HG03432 (cell line): ENCODE results near the gene LEAP2.
A peak's percentile ranks its signal among the peaks of the same experiment; 100 is the strongest.

Experiments
- ATAC-seq: cut with Tn5 transposase; IDR thresholded peaks from one replicate; pipeline ENCODE4 v1.9.1; 2021; ENCODE audit warnings: mild to moderate bottlenecking, moderate library complexity; ENCODE audit not compliant: unreplicated experiment

The LEAP2 gene, protein sequence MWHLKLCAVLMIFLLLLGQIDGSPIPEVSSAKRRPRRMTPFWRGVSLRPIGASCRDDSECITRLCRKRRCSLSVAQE

DNA sequence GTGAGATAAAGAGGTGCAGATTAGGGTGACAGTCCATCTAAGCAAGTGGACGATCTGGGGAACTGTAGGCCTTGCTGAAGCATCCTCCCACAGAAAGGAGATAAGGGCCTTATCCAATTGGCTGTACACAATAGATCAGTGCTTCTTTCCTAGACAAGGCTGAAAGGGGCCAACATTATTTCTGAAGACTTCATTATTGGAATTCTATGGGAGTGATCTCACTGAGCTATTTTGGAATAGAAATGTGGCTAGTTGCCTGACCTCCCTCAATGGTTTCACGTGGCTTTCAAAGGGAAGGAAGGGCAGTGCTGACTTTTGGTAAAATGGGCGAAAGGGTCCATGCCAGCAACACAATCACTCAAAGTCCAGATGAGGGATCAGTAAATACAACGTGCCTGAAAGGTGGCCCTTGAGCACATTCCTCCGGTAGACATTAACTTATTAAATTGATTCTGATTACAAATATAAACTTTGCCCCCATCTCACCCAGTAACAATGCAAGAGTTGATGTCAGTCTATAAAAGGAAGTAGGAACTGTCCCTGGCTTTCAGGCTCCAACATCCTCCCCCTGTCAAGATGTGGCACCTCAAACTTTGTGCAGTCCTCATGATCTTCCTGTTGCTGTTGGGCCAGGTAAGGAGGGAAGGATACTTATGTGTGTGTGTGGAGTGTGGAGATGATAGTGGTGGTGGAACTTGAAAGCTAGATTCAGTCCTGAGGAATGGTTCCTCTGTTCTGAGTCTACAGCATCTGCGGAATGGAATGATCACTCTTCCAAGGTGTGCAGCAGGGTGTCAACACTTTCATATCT is at the start of gene LEAP2:
Gene LEAP2, plus strand, starts transcription at position 550 of the 811 bp plus-strand sequence. Its CDS starts 27 bp downstream, at position 577.
- ATAC-seq: no peak

DNA sequence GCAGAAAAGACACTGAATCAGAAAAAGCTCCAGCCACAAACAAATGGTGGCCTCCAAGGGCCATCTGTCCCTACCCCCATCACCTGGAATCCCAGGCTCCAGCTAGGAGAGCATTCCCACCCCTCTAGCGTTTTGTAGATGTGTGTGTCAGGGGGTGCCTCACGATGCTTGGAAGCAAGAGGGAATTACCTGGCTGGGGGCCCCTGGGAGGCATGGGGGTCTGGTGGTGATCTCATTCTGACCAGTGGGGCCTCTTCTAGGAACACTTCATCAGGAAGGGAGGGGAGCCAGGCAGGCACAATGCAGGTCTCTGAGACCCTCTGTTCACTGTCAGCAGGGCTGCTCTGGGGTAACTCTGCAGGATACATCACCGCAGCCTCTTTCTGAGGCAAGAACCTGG is 49.0 kb upstream of the LEAP2 start:
- ATAC-seq: no peak

DNA sequence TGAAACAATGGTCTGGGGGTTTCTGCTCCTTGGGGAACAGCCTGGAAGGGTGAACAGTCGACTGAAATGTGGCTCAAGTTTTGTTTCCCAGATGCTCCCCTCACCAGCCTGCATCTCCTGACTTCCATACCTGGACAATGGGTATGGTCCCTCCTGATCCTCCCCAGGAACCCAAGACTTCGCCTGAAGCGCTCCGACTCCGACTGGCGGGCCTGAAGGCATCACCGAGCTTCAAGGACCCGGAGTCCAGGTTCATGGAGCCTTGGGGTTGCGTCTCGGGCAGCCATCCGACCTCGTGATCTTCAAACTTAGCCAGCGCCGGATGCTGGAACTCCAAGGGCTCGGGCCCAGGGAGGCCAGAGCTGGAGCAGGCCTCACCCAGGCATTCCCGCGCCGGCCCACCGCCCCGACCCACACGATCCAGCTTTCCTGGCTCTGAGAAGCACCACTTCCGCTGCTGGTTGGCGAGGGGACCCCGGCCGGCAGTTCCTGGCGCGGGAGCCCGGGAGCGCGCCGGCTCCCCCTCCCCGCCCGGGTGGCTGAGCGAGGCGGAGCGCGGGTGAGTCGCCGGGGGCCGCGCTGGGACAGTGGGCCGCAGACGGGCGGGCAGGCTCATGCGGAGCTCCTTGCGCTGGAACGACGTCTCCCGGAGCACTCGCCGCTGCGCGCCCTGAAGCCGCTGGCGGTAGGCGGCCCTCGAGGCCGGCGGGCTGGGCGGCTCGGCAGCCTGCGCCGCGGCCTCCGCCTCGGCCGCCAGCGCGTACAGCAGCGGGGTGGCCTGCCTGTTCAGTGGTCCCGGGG is 48.2 kb upstream of the LEAP2 start:
- no peak for ATAC-seq

DNA sequence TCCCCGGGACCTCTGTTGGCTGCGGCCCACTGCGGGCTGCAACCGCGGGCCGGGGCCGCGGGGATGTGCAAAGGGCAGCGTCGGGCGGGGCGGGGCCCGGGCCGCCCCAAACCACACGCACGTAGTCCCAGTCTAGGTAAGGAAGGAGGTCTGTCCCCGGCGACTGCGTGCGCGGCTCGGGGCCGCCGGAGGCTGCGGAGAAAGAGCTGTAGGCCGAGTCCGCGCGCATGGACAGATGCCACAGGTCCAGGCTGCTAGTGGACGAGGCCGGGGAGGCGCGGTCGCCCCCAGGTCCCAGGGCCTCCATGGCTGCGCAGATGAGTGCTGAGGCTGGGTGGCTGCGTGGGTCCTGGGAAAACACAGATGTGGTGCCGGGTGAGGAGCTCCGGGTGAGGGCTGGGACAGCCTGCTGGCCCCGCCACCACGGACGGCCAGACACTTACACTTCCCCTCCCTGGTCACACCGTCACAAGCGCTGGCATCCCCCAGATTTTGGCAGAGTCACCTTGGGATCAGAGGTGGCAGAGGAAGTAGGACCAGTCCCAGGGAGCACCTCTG is 47.6 kb upstream of the LEAP2 start:
- no peak for ATAC-seq

DNA sequence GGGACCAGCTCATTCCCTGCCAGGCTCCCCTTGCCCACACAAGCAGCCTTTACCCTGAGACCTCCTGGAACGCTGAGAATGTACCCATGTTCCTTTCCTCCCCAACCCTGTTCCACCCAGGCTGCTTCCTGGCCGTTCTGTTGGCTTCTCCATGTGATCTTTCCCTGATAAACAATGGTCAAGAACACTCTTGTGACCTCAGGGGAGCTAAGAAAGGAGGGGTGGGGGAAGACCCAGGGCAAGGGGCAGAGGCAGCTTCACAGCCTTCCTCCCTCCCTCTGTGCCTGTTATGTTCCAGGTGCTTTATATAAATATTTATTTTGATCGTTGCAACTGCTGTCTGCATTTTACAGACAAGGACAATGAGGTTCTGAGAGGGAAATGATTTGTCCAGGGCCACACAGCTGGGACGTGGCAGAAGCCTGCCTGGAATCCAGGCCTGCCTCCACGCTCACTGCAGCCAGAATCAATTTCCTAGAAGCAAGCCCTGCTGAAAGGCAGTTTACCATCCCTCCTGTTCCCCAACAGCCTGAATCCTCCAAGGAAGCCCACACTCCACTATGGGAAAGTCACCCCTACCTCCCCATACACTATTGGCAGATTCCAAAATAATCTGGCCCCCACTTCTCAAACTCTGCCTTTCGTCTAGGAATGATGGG is 46.9 kb upstream of the LEAP2 start:
- ATAC-seq: no peak

DNA sequence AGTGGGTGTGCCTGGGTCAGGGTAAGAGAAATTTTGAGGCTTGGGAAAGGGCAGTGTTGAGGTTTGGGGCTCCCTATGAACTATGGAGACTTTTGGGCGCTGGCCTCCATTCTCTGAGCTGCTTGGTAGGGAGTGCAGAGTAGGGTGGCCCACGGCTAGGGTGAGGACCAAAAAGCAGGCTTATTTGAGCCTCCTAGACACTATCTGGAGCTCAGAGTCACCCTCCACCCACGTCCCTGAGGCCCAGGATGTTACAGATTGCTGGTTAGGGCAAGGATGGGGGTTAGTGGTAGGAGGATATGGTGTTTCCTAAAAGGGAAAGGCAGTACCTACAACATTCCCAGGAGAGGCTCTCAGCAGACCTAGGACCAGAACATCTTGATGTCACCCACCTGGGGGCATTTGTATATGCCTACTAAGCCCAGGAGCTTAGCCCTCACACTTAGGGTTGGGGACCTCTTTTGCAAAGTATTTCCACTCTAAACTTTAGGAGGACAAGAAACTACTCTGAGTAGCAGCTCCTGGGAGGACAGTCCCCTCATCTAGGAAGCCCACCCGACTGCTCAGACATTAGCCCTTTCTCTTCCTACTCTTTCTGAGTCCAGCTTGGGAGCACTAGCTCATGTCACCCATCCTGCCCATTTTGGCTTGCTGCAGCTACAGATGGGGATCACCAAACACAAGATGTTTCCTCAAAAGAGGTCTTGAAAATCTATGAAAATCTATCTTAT is 45.4 kb upstream of the LEAP2 start:
- no peak for ATAC-seq

DNA sequence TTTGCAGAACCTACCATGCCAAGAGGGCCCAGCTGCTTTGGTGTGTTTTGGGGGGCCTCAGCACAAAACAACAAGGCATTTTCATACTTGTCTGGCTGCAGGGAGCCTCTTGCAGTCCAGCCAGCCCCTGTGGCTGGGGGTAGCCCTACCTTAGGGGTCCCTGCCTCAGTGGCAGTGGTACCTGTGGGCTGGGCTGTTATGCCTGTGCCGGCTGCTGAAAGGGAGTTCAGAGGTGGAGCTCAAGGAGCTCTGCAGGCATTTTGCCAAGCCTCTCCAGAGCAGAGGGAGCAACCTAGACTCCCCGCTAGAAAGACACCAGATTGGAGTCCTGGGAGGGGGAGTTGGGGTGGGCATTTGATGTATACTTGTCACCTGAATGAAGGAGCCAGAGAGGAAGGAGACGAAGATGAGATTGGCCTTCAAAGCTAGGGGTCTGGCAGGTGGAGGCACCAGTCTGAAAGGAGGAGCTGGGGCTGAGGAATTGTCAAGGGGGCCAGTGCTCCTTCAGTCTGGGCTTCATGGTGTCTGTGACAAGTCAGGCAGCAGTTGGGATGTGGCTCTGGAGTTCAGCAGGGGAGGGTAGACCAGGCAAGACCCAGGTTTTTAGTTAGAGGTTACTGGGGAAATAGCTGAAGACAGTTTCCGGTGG is 44.5 kb upstream of the LEAP2 start:
- no peak for ATAC-seq

DNA sequence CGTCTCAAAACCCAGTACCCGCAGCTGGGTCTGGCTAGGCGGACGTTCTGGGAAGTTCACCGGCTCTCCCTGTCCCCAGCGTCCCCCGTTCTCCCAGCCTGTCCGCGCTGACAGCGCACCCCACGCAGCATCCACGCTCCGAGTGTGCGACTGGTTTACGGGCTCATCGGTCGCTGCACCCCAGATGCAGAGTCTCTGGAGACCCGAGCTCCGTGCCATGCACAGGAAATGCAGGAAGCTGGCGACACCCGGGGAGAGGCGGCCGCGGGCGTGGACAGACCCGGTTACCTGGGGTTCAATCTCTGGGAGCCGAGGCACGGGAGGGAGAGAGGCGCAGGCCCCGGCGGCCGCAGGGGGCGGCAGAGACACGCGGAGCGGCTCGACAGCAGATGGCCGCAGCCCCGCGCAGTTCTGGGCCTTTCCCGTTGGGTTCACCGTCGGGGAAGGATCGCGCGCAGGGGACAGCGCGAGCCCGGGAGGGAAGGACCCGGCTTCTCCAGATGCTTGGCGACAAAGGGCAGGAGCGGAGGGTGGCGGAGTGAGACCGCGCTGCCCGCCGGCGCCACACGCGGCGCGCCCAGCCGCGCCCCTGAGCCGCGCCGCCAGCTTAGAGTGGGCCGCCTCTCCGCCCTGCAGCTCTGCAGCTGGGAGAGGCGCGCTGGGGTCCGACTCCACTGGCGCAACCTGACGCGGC is 43.6 kb upstream of the LEAP2 start:
- peak; percentile 82 for ATAC-seq

DNA sequence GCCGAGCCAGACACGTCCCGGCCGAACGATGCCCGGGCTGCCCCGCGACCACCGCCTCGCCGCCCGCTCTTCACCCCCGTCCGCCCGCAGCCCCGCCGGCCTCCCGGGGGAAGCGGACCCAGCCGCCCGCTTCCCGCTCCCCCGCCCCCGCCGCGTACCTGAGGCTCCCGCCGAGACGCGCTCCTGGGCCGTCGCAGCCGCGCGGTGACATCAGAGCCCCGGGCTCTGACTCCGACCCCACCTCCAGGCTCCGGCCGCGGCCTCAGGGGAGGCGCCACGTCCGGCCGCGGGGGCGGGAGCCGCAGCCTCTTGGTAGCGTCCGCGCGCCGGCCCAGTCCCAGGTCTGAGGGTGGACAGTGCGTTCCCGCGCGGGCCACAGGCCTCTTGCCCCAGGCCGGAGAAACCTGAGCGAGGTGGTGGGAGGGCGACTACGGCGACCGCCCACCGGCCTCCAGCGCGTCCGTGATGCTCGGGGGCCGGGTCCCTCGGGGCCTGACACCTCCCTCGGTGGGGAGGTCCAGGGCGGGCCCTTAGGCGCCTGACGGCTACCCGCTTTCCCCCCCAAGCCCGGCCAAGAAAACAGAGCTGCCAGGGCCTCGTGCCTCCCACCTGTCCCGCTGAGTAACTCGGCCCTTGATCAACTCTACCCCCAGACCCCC is 42.9 kb upstream of the LEAP2 start, which contains the start of gene SHROOM1:
Gene SHROOM1, minus strand, starts transcription at position 212 of the 659 bp plus-strand sequence. CDS start 4,507 bp downstream, outside the sequence.
- ATAC-seq: peak; percentile 82

DNA sequence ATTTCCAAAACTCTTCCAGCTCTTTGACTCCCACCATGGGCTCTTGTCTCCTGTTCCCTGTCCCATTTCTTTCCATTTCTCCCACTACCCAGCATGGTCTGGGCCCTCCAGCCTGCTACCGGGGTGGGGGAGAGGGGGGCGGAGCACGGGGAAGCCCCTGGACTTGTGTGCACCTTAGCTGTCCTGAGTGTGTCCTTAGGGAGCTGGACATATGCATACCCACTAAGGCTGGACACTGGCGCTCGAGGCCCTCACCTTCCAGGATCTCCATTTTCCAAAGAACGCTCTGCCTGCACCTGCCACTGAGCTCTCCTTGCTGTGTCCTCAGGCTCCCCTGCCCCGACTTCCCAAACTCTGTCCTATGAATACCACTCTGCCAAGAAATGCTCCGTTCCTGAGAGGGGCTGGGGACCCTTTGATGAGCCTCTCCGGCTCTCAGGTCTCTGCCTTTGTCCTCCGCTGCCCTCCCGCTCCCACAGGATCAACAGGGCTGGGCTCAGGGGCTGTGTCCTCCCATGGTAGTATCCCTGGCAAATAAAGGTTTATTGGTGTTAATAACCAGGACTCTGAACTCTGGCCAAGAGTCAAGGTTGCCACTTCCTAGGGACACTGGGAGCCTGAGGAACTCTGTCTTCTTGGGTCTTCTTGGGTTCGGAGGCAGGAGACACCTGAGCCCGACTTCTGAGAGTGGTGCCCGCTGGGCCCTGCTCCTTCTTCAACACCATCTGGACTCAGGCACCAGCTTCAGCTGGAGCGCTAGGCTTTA is 42.2 kb upstream of the LEAP2 start:
- ATAC-seq: no peak

DNA sequence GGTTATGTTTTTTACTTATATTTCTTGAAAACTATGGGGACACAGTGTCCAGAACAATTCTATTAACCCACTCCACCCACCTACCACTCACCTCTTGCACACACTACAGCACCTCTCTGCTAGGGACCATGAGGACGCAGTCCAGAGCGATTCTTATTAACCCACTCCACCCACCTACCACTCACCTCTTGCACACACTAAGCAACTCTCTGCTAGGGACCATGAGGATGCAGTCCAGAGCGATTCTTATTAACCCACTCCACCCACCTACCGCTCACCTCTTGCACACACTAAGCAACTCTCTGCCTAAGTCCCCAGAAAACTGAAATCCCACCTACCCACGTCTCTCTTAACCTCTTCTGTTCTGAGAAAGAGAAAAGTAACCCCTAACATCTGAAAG is 40.9 kb upstream of the LEAP2 start:
- no peak for ATAC-seq

DNA sequence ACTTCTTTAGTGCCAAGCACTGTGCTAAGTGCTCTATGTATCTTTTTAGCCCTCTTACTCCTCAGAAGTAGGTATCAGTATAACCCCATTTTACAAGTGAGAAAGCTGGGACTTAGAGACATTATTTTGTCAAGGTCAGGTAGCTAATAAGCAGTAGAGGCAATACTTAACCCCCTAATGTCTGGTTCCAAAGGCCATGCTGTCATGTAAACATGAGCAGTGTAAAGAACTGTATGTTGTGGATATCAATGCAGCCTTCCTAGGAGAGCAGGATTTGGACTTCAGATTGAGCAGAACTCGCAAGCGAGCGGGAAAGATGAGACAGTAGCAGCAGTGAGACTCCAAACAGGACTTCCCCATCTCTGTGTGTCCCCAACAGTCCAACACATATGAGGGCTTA is 39.4 kb upstream of the LEAP2 start:
- ATAC-seq: no peak

DNA sequence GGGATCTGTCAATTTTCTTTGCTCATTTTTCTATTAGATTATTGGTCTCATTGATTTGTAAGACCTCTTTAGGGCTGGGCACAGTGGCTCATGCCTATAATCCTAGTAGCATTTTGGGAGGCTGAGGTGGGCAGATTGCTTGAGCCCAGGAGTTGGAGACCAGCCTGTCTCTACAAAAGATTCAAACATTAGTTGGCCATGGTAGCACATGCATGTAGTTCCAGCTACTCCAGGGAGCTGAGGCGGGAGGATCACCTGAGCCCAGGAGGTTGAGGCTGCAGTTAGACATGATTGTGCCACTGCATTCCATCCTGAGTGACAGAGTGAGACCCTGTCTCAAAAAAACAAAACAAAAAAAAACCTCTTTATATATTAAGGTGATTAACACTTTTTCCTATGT is 36.6 kb upstream of the LEAP2 start:
- no peak for ATAC-seq

DNA sequence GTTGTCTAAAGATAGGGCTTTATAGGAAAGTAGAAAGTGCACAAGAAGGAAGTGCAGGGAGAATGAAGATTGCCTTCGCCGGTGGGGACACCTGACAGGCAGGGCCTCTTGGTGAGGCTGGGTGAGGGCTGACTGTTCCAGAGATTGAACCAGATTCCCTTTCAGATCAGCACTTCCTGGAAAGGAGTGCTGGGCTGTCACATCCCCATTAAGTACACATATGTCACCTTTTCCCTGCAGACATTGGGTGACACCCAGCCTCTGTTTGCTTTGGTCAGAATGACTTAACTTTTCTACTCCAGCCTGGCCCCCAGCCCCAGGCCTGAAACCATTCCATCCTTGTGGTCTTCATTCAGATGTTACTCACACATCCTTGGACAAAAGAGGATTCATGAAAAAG is 35.6 kb upstream of the LEAP2 start:
- ATAC-seq: no peak

DNA sequence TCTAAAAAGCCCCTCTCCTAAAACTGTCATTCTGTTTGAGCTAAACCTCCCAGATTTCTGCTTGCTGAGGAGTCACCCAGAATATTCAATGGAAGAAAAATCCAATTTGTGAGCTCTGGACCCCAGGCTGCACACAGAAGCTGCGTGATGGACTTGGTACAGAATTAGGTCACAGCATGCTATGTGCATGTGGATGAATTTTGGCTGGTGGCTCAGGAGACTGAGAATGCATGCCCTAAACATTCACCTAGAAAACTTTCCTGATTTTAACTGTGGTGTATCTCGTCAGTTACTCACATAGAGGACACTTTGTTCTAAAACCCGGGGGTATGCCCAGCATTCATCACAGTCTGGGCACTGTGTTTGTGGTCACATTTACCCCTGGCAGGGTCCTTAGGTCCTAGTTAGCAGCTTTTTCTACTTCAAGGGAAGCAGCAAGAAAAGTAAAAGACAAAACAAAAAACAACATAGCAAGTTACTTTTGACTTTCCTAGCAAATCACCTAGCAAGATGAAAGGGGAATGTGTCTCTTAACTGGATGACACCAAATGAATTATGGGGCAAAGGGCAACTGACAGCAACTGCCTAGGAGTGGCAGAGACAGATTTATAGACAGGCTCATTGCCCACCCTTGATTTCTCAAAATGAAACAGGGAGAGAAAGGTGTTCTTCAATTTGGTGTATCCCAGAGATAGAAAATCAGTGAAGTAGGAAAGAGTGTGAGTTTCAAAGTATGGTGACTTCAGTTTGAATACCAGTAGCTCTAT is 34.8 kb upstream of the LEAP2 start:
- ATAC-seq: no peak

DNA sequence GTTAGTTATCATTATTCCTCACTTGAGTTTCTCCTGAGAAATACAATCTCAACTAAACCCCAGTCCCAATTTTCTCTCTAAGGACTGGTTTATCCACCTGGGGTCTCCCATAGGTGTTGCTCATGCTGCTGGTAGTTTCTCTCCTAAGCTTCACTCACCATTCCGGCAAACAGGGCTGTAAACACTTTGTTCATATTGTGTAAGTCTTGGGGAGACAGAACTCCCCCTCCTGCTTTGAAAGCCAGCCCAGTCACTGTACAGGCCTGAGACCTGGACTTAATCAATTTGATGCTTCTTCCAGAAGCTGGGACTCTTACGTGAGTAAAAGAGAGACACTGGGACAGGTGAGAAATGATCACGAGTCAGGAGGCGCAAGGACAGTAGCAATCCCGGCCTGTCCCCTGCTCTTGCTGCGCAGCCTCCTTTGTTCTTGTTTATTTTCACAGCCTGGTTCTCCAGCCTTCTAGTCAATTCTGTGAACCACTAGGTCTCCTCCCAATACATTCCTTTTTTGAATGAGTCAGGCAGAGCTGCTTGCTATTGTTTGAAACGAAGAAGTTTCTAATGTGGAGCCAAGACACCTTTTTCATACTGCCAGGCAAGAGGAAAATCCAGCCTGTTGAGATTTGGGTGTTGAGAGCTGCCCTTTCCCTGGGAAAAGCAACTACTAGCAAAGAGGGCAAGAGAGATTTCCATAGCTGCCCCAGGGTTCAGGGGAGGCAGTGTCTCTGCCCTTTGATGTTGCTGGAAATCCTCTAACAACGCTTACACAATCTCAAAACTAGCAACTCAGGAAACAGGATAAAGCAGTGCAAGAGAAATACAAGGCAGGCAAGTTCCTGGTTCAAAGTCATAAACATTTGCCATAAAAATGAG is 33.8 kb upstream of the LEAP2 start:
- no peak for ATAC-seq
